PFSK-1 (cell line): Measurements from ENCODE around the gene KLF9.

Source experiments
- FOXP2 ChIP-seq: optimal IDR thresholded peaks from 2 replicates; pipeline ENCODE3; 2011; ENCODE audit warnings: borderline replicate concordance, control low read depth, inconsistent platforms; ENCODE audit not compliant: insufficient read depth; ENCODE audit errors: extremely low read length, extremely low read depth
- POLR2AphosphoS5 ChIP-seq: IDR thresholded peaks from 2 replicates; pipeline ENCODE4 v1.6.1; 2012; ENCODE audit warnings: low read depth, mild to moderate bottlenecking, control low read depth, low read length, moderate library complexity
- REST ChIP-seq, 2 experiments: IDR thresholded peaks; 2 replicates each; pipeline versions ENCODE4 v1.6.1 to v1.8.0; 2011 to 2012; ENCODE audit warnings: low read depth in 2 of 2, low read length in 2 of 2, control low read depth in 1 of 2, inconsistent platforms in 1 of 2, mild to moderate bottlenecking in 1 of 2, moderate library complexity in 1 of 2; ENCODE audit not compliant: insufficient read depth in 1 of 2
- SIN3A ChIP-seq: IDR thresholded peaks from 2 replicates; pipeline ENCODE4 v1.6.1; 2012; ENCODE audit warnings: mild to moderate bottlenecking, low read length, moderate library complexity, borderline replicate concordance; ENCODE audit not compliant: insufficient read depth
- TAF1 ChIP-seq: IDR thresholded peaks from 2 replicates; pipeline ENCODE4 v1.6.1; 2012; ENCODE audit warnings: low read length, control low read depth, borderline replicate concordance; ENCODE audit not compliant: insufficient read depth

KLF9 gene

GRCh38 chr9:70392189-70392588, 22.3 kb downstream of the KLF9 start:
- no peak for TF ChIP-seq POLR2AphosphoS5
- TF ChIP-seq REST (IDR thresholded peaks at IDR 0.05; ENCODE audit: insufficient read depth in 1 of 2, low read depth in 2 of 2, low read length in 2 of 2), result no peak

- TF ChIP-seq TAF1 (no peak), REST (IDR thresholded peaks at IDR 0.05; ENCODE audit: insufficient read depth in 1 of 2, low read depth in 2 of 2, low read length in 2 of 2) (no peak)
Observed at GRCh38 chr9:70390933-70391341, 23.5 kb downstream of the KLF9 start.

- no peak for TF ChIP-seq SIN3A
- TF ChIP-seq TAF1, result no peak
- TF ChIP-seq POLR2AphosphoS5, result no peak
- TF ChIP-seq REST (IDR thresholded peaks at IDR 0.05; ENCODE audit: insufficient read depth in 1 of 2, low read depth in 2 of 2, low read length in 2 of 2), result peak; percentile 84 to 93
- no peak for TF ChIP-seq FOXP2
Observed at GRCh38 chr9:70389621-70390266, 24.7 kb downstream of the KLF9 start.

- no peak for TF ChIP-seq SIN3A
- TF ChIP-seq REST (IDR thresholded peaks at IDR 0.05; ENCODE audit: insufficient read depth in 1 of 2, low read depth in 2 of 2, low read length in 2 of 2), result no peak
- no peak for TF ChIP-seq POLR2AphosphoS5
- TF ChIP-seq TAF1, result no peak
Observed at GRCh38 chr9:70389188-70389587, 25.3 kb downstream of the KLF9 start.

GRCh38 chr9:70387663-70388062, 26.8 kb downstream of the KLF9 start:
- TF ChIP-seq TAF1, result no peak
- TF ChIP-seq SIN3A, result no peak
- TF ChIP-seq FOXP2, result no peak
- no peak for TF ChIP-seq REST (IDR thresholded peaks at IDR 0.05; ENCODE audit: insufficient read depth in 1 of 2, low read depth in 2 of 2, low read length in 2 of 2)
- TF ChIP-seq POLR2AphosphoS5, result no peak
